ENCODE results near the gene COA4. TPM values are rescaled to one million over a fixed set of nuclear protein-coding genes. Genes with fewer than 3 reads are reported as not detected.

COA4 gene
- total and polyA plus RNA-seq, 2 donors from 2014 or later, result 64.7 to 177 TPM

DNA sequence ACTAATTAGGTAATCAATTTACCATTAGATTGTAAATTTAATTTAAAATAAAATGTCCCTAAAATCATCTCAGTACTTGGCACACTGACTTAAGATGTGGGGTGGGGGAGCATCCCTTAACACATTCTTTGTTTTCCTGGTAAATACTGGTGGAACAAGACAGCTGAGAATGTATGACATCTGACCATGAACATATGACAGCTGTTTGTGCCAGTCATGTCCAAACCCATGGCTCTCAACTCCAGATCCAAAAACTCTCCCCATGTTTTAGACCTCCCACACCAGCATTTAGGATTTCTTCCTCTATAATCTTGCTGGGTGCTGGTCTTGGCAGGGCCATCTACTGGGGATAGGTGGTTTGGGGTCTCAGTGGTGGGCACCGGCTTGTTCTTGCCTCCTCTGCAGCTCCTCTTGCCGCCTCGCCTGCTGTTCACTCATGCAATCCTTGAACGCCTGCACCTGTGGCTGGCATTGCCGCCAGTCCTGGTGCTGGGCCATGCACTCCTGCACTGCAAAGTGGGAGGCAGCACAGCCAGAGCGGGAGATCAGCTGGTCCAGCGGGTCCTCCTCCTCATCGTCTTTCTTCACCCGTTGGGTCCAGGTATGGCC is 3.8 kb downstream of the COA4 start:
- no peak overlapping the region for H3K4me3 ChIP-seq (ENCODE audit: low read length in 3 of 3)
- FAIRE-seq (no peak), DNase-seq (no peak)
- intact Hi-C loops (cut with DNase I), result no loop called here
- H3K9ac ChIP-seq (ENCODE audit: low read length in 3 of 3), result no peak overlapping the region
- H3K27ac ChIP-seq (ENCODE audit: low read depth in 2 of 2, low read length in 2 of 2), result no peak overlapping the region
- no peak for TF ChIP-seq CTCF (IDR thresholded peaks at IDR 0.05; ENCODE audit: borderline replicate concordance, extremely low read depth, insufficient read depth)
- peaks cover 5 to 11% (median 7%) of the 10 kb centered on the region in 3 donors for H3K36me3 ChIP-seq (ENCODE audit: control insufficient read depth in 2 of 3, insufficient read depth in 3 of 3, low read length in 3 of 3)
- peaks cover 0 to 18% (median 9%) of the 10 kb centered on the region in 3 donors for H3K4me1 ChIP-seq (ENCODE audit: control insufficient read depth in 2 of 3, insufficient read depth in 2 of 3, low read depth in 1 of 3, low read length in 3 of 3)
- H3K27me3 ChIP-seq (ENCODE audit: control insufficient read depth, insufficient read depth, low read length), result no peaks in the 10 kb centered on the region
- H3K9me3 ChIP-seq (ENCODE audit: control insufficient read depth in 2 of 3, insufficient read depth in 1 of 3, low read length in 3 of 3), result no peaks in the 10 kb centered on the region

DNA sequence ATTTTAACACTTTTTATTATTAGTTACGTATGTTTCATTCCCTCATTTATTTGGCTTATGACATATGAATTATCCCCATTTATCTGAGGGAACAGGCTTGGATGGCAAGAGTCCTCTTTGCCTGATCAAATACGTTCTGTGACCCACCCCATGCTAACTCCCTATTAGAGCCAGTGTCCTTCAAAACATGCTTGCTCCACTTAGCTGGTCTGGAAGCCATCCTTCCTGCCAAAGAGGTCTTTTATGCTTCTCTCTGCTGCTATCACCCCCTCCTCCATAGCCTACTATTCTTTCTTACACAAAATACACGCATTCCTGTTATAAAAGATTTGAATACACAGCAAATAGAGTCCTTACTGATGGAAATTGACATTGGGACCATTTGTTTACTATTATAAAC is 6.4 kb downstream of the COA4 start:
- no peaks in the 10 kb centered on the region for H3K27me3 ChIP-seq (ENCODE audit: control insufficient read depth, insufficient read depth, low read length)

DNA sequence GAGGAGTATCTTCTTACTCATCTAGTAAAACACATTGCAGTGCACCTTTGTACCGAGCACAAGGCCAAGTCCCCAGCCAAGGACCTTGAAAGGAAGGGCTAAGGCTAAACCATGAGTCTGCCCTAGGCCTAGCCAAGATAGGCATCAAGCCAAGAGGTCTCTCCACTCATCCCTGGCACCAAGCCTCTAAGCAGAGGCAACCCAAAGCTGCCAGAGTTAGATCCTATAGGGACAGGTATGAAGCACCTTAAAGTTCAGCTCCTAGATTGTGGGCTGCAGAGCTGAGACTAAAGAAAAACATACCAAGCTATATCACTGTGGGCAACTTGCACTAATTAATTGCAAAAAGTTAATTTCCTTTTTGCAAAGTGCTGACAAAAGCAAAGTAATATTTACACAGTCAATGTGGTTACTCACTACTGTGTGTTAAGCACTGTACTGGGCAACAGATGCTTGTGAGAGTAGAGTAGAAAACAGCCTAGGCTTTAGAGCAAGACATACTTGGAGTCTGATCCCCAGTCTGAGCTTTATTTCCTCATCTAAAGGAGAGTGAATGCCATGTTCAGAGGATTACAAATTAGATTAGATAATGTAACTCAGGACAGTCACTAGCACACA is 7.2 kb downstream of the COA4 start:
- Histone ChIP-seq H3K9ac (ENCODE audit: low read length in 3 of 3) (no peak overlapping the region), H3K9me3 (ENCODE audit: control insufficient read depth in 2 of 3, insufficient read depth in 1 of 3, low read length in 3 of 3) (no peaks in the 10 kb centered on the region), H3K36me3 (ENCODE audit: control insufficient read depth in 2 of 3, insufficient read depth in 3 of 3, low read length in 3 of 3) (peaks cover 5 to 11% (median 7%) of the 10 kb centered on the region in 3 donors), H3K4me1 (ENCODE audit: control insufficient read depth in 2 of 3, insufficient read depth in 2 of 3, low read depth in 1 of 3, low read length in 3 of 3) (peaks cover 0 to 4% (median 3%) of the 10 kb centered on the region in 3 donors), H3K27ac (ENCODE audit: low read depth in 2 of 2, low read length in 2 of 2) (no peak overlapping the region), H3K27me3 (ENCODE audit: control insufficient read depth, insufficient read depth, low read length) (no peaks in the 10 kb centered on the region), H3K4me3 (ENCODE audit: low read length in 3 of 3) (no peak overlapping the region)
- DNase-seq (peak in 1 of 5 donors; percentile 5), FAIRE-seq (no peak)
- intact Hi-C loops (cut with DNase I), result no loop called here
- TF ChIP-seq CTCF (IDR thresholded peaks at IDR 0.05; ENCODE audit: borderline replicate concordance, extremely low read depth, insufficient read depth), result no peak

More for the DNA sequence above, 6.4 kb downstream of the COA4 start:
- intact Hi-C loops (cut with DNase I), result no loop called here
- Histone ChIP-seq H3K4me1 (ENCODE audit: control insufficient read depth in 2 of 3, insufficient read depth in 2 of 3, low read depth in 1 of 3, low read length in 3 of 3) (peaks cover 0 to 8% (median 4%) of the 10 kb centered on the region in 3 donors), H3K4me3 (ENCODE audit: low read length in 3 of 3) (no peak overlapping the region), H3K9ac (ENCODE audit: low read length in 3 of 3) (no peak overlapping the region), H3K9me3 (ENCODE audit: control insufficient read depth in 2 of 3, insufficient read depth in 1 of 3, low read length in 3 of 3) (no peaks in the 10 kb centered on the region), H3K36me3 (ENCODE audit: control insufficient read depth in 2 of 3, insufficient read depth in 3 of 3, low read length in 3 of 3) (peaks cover 5 to 11% (median 7%) of the 10 kb centered on the region in 3 donors), H3K27ac (ENCODE audit: low read depth in 2 of 2, low read length in 2 of 2) (peak overlapping the region in 1 of 2 donors; percentile 5)
- no peak for FAIRE-seq
- DNase-seq, result no peak
- TF ChIP-seq CTCF (IDR thresholded peaks at IDR 0.05; ENCODE audit: borderline replicate concordance, extremely low read depth, insufficient read depth), result no peak
